ENCODE data around the gene PFN2.

- TF ChIP-seq CTCF (IDR thresholded peaks at IDR 0.05; ENCODE audit: poor library complexity) (no peak), EZH2 (IDR thresholded peaks at IDR 0.05; ENCODE audit: borderline replicate concordance) (no peak), EZH2phosphoT487 (IDR thresholded peaks at IDR 0.05; ENCODE audit: low read depth, severe bottlenecking, unreplicated experiment) (no peak)
These were observed 5.2 kb upstream of the PFN2 start for GRCh38 chr3:149975919-149976318.

Data from hepatocyte (in vitro differentiated cells).